ENCODE measurements around the gene GNL2.
A peak's percentile ranks its signal among the peaks of the same experiment; 100 is the strongest.

GNL2 gene

DNA sequence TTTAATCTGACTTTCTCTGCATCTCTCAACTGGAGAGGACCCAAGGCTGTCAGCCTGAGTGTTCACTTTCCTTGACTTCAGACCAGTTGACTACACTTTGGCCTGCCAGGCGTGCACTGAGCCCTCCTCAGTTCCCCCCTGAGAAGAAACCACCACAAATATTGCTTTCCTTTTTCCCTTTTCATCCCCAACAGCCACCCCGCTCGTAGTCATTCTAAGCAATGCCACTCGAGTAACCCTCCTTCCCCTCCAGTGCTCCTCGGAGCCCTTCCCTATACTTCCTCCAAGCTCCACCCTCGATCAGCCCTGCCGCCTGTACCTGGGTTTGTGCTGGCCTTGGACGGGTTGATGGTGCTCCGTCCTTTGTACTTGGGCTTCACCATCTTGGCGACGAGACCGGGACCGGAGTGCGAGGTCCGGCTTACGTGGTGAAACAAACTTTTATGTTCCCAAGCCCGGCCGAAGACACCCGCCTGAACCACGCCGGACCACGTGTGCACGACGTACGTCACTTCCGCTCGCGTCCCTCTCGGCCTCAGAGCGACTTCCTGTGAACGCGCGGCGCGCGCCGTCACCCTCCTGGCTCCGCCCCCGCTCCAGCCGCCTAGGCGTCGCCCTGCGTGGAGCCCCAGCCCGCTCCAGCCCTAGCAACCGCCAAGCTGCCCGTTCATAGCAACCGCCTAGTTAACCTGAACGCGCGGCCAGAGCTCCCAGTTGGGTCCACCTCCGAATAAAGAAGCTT, at the start of gene GNL2:
Gene GNL2, minus strand, starts transcription at position 498 of the 742 bp plus-strand sequence. Its CDS starts 115 bp downstream, at position 383.
- peak; percentile 82 to 87 for DNase-seq (ENCODE audit: low read depth in 2 of 2)

- no peak for DNase-seq (ENCODE audit: low read depth in 2 of 2)
Measured at GRCh38 chr1:37641059-37641458, 45.3 kb upstream of the GNL2 start.

- DNase-seq (ENCODE audit: low read depth in 2 of 2) = no peak
Measured at GRCh38 chr1:37636435-37636834, 40.7 kb upstream of the GNL2 start.

DNA sequence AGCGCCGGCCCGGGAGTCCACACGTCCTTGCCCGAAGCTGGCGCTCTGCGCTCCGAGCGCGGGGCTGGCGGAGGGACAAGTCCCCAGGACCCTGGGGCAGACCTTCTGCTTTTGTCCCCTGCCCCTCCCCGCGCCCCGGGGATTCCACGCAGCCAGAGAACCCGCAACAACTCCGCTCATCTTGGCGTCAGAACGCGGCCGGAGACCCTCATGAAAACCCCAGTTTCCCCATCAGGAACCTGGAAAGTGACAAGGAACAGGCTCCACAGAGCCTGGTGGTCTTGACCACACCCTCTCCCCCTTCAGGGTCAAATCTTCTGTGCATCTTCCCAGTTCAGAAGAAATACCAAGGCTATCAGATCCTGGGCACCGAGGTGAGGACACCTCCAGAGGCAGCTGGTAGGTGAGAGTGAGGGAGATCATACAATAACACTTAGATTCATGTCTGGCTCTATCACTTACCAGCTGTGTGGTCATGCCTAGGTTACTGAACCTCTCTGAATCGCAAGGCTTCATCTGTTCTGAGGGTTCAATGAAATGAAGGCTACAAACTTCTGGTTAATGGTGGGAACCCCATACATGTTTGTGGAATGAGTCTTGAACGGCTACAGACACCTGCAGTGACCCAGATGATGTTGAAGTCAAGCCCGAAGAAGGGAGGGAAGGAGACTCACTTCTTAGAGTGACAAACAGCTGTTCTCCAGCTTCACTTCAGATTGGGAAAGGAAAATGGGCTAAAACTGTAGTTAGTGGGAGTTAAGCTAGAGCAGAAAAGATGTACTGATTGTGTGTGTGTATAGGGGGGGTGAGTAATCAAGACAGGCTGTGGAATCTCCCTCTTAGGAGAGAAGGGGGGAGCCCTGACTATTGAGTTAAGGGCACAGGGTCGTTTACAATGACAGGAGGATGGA, 39.5 kb upstream of the GNL2 start:
- DNase-seq (ENCODE audit: low read depth in 2 of 2) = no peak

- DNase-seq (ENCODE audit: low read depth in 2 of 2) = peak in 1 of 2 experiments; percentile 1
Measured at GRCh38 chr1:37634244-37634991, 38.7 kb upstream of the GNL2 start, which contains the start of gene RSPO1. RSPO1 (minus strand) TSS chr1:37634892; CDS start chr1:37629661, 5,231 bp downstream.

DNA sequence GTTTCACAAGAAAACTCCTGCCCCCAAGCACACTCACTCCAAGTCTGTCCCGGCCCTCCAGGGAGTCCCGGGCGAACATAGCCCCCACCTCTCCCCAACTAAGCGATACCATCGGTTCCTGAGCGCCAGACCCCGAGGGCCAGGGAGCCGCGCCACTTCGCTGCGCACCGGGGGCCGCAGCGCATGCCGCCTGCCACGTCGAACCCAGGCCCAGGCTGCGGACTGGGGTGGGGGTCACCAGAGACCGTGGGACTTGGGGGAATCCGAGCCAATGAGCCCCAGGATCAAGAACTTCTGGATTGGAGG, 38.2 kb upstream of the GNL2 start:
- DNase-seq (ENCODE audit: low read depth in 2 of 2) = no peak

DNA sequence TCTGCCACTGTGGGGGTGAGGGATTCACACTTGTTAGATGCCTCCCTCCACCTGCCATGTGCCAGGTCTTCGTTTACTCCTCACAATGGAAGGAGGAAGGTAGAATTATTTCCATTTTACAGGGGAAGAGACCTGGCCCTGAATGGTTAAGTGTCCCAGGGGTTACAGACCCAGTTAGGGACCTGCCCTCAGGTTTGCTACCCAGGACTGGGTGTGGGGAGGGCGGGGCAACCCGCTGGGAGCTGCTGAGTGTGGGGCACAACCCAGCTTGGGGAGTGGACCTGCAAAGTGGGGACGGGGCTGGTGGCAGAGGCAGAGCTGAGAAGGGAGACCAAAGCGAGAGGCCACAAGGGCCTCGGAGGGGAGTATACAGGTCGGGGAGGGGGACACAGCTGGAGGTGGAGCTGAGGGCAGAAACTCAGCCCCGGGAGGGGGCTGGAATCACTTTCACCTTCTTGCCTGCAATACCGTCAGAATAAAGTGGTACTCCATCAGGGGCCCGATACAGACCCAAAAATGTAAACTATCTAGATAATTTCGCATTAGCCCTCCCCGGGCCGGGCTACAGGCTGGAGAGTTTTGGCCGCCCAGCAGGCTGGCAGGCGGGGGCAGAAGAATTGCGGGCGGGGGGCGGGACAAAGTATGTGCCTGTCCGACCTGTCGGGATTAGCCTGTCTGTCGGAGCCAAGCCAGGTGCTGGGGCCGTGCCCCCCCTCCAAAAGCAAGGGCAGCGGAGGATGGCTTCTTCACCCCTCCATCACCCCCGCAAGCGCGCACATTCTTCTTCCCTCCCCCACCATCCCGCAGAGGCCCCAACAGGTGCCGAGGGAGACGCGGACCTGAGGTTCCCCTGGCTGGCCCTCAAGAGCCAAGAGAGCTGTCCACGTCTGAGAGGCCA, 37.6 kb upstream of the GNL2 start:
- DNase-seq (ENCODE audit: low read depth in 2 of 2) = no peak

DNA sequence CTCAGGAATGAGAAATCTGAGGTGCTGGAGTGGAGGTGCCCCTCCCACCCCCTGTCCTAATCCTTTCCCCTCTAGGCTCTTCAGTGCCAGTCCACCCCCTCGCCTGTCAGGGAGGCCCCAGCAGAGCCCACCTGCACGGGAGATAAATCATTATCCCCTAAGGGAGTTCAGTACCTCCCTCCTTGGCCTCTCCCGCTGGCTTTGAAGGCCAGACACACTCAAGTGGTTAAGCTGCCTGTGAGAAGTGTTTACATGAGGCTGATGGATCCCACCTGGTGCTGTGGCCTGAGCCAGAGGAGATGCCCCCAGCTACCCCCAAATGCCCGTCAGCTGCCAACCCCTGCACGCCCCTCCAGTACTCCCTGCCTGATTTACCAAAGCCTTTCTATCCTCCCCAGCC, 35.3 kb upstream of the GNL2 start:
- DNase-seq (ENCODE audit: low read depth in 2 of 2) = no peak

DNA sequence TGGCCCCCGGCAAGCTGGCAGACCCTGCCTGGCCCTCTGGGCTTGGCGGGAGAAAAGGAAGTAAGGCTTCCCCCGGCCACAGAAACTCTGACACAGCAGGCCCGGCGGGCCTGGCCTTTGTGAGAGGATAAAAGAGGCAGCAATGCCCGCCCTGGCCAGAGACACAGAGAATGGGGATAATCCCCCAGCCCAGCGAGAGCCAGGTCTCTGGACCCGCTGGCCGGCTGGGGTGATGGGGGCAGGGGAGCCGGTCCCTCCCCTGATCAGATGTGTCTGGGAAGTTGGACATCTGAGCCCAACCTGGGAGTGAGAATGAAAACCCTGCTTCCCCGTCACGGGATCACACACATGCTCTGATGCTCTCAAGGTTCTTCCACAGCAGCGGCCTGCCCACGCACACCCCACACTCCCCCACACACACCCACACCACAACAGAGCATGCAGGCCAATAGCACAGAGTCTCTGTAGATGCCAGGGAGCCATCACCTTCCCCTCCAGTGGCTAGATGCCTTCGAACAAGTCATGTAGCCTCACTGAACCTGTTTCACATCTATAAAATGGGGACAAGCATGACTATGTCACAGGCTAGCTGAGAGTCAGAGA, 34.8 kb upstream of the GNL2 start:
- DNase-seq (ENCODE audit: low read depth in 2 of 2) = no peak

- DNase-seq (ENCODE audit: low read depth in 2 of 2) = no peak
Measured at GRCh38 chr1:37629726-37630425, 34.1 kb upstream of the GNL2 start.

- DNase-seq (ENCODE audit: low read depth in 2 of 2) = no peak
Measured at GRCh38 chr1:37629008-37629407, 33.3 kb upstream of the GNL2 start.

DNA sequence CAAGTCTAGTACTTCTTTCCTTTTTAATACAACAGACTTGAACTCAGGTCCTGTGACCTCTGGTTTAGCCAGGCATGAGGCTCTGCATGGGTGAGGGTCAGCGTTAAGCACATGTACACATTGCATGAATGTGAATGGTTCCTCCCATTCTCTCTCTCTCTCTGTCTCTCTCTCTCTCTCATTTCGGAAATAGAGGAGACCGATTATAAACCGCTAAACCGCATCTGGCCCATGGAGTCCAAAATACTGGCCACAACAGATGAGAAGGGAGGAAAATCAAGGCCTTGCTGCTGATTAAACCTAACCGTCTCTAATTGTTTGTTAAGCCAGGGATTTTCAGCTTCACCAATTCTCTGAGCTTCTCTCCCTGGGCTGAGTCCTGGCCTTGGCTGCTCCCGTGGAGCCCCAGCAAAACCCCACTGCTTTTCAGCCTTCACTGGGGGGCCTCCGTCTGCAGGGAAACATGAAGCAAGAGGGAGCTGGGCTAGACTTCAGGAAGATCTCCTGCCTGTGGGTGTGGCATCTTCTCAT, 32.4 kb upstream of the GNL2 start:
- DNase-seq (ENCODE audit: low read depth in 2 of 2) = no peak

GRCh38 chr1:37622131-37622530, 26.4 kb upstream of the GNL2 start:
- DNase-seq (ENCODE audit: low read depth in 2 of 2) = no peak

DNA sequence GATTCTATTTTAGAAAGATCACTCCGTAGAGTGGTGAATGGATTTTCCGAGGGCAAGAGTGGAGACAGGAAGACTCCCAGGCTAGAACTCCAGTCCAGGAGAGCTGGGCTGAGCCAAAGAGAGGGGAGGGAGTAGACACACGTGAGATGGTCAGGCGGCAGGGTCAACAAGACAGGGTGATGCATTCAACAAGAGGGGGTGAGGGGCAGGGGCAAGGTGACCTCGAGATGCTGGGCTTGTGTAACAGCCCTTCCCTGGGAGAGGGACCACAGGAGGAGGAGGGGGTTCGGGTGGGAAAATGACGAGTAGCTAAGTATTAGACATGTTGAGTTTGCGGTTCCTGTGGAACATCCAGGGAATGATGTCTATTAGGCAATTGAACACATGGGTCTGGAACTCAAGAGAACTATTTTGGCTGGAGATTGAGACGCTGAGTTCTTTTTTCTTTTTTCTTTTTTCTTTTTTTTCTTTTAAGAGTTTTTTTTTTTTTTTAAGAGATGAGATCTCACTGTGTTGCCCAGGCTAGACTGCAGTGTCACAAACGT, 25.7 kb upstream of the GNL2 start:
- no peak for DNase-seq (ENCODE audit: low read depth in 2 of 2)

DNA sequence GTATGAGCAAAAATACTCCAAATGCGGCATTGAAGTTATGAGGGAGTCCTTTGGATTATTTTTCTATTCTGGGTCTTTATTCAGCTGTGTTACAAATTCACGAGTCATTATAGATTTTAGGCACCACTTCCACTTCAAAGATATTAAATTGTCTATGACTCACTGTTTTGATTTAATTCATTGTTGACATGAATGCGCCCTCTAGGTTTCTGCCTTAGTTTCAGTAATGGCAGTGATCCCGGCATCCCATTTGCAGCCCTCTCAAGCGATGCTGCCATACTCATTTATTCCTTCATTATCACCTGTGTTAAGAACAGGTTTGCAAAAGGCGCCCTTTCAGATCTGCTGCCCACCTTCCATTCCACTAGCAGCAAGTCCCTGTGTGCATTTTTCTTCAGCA, 25.0 kb upstream of the GNL2 start:
- no peak for DNase-seq (ENCODE audit: low read depth in 2 of 2)

GRCh38 chr1:37616330-37616729, 20.6 kb upstream of the GNL2 start:
- DNase-seq (ENCODE audit: low read depth in 2 of 2) = no peak

GRCh38 chr1:37614105-37614504, 18.4 kb upstream of the GNL2 start:
- no peak for DNase-seq (ENCODE audit: low read depth in 2 of 2)

DNA sequence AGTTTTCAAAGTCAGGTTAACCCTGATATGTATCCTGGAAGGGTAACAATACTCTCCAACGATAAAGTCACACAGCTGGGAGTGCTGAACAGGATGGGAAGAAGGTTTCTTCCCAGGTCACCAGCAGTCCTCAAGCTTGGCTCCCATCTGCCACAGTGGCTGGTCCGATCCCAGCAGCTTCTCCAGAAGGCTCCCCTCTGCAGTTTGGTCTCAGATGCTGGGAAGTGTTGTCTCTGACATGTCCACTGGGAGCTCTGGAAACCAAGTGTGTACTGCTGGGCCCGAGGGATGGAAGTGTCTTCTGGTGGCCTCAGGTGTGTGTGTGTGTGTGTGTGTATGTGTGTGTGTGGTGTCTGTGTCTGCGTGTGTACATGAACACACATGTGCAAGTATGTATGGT, 16.4 kb upstream of the GNL2 start:
- no peak for DNase-seq (ENCODE audit: low read depth in 2 of 2)

GRCh38 chr1:37609994-37610393, 14.3 kb upstream of the GNL2 start:
- DNase-seq (ENCODE audit: low read depth in 2 of 2) = no peak

DNA sequence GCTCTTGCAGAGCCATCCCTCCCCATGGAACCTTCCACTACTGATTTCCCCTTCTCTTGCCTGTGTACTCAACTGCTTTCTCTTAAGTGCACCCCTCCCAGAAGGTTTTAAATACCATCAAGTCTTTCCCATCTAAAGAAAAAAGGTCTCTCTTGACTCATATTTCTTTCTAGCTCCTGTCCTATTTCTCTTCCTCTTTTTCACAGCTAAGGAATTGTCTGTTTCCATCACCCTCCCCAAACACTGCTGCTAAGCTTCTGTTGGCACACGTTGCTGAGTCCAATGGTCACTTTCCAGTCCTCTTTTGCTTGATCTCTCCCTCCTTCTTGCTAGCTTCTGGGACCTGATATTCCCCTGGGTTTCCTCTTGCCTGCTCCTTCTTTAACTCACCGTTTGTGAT, 13.3 kb upstream of the GNL2 start:
- no peak for DNase-seq (ENCODE audit: low read depth in 2 of 2)
